22Rv1 (cell line): ENCODE data around the gene ATP6V1G3.

ENCODE experiments used
- CTCF ChIP-seq: fragments of 450-650 bp; IDR thresholded peaks from 2 replicates; pipeline ENCODE4 v1.5.1; 2017; ENCODE audit warnings: mild to moderate bottlenecking
- ZFX ChIP-seq: fragments of 450-650 bp; IDR thresholded peaks from 2 replicates; pipeline ENCODE4 v1.6.1; 2017; ENCODE audit warnings: antibody characterized with exemption, borderline replicate concordance

GRCh38 chr1:198493329-198493728 is 47.2 kb downstream of the ATP6V1G3 start:
- TF ChIP-seq CTCF = no peak
- no peak for TF ChIP-seq ZFX
